ENCODE data around the gene DNAH2.

Gene DNAH2

DNA sequence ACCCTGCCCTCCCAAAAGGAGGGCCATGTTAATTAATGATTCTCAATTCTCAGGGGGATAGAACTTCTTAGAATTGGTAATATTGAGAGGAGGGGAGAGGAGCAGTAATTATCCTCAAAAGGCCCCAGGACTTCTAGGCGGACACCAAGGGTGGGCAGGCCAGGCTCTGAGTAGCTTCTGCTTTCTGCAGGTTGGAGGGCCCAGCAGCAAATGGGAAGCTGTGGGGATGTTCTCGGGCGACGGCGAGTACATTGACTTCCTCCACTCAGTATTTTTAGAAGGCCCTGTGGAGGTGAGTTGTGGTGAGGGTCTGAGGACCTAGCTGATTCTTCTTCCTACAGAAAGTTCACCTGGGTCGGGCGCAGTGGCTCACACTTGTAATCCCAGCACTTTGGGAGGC is 57.5 kb downstream of the DNAH2 start:
- no peak overlapping the region for H3K4me2 ChIP-seq (ENCODE audit: low read depth, low read length, poor library complexity, severe bottlenecking)
- H4K20me1 ChIP-seq (ENCODE audit: low read depth, low read length), result no peaks in the 10 kb centered on the region
- H3K9me2 ChIP-seq (replicated peaks; ENCODE audit: insufficient read depth, low read length), result no peaks in the 10 kb centered on the region
- no peaks in the 10 kb centered on the region for H3K27me3 ChIP-seq (ENCODE audit: low read length)
- no peaks in the 10 kb centered on the region for H3K36me3 ChIP-seq (ENCODE audit: low read length)
- no peak overlapping the region for H3K9ac ChIP-seq (ENCODE audit: low read length)
- TF ChIP-seq EZH2phosphoT487 (conservative IDR thresholded peaks at IDR 0.05; ENCODE audit: low read length), result no peak
- TF ChIP-seq, protein P1, sequence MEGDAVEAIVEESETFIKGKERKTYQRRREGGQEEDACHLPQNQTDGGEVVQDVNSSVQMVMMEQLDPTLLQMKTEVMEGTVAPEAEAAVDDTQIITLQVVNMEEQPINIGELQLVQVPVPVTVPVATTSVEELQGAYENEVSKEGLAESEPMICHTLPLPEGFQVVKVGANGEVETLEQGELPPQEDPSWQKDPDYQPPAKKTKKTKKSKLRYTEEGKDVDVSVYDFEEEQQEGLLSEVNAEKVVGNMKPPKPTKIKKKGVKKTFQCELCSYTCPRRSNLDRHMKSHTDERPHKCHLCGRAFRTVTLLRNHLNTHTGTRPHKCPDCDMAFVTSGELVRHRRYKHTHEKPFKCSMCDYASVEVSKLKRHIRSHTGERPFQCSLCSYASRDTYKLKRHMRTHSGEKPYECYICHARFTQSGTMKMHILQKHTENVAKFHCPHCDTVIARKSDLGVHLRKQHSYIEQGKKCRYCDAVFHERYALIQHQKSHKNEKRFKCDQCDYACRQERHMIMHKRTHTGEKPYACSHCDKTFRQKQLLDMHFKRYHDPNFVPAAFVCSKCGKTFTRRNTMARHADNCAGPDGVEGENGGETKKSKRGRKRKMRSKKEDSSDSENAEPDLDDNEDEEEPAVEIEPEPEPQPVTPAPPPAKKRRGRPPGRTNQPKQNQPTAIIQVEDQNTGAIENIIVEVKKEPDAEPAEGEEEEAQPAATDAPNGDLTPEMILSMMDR (IDR thresholded peaks at IDR 0.05; ENCODE audit: insufficient read depth, low read length, poor library complexity, severe bottlenecking), result no peak
- H3K79me2 ChIP-seq (ENCODE audit: insufficient read depth, low read length), result no peaks in the 10 kb centered on the region
- no peaks in the 10 kb centered on the region for H3K9me3 ChIP-seq (ENCODE audit: insufficient read depth, low read length)
- no peak overlapping the region for H2AFZ ChIP-seq (ENCODE audit: low read depth, low read length, severe bottlenecking)
- no peak overlapping the region for H3K27ac ChIP-seq (ENCODE audit: low read depth, low read length)
- H3K4me3 ChIP-seq (ENCODE audit: insufficient read depth, low read length, poor library complexity, severe bottlenecking), result no peak overlapping the region
- no peaks in the 10 kb centered on the region for H3F3A ChIP-seq (ENCODE audit: insufficient read depth)

DNA sequence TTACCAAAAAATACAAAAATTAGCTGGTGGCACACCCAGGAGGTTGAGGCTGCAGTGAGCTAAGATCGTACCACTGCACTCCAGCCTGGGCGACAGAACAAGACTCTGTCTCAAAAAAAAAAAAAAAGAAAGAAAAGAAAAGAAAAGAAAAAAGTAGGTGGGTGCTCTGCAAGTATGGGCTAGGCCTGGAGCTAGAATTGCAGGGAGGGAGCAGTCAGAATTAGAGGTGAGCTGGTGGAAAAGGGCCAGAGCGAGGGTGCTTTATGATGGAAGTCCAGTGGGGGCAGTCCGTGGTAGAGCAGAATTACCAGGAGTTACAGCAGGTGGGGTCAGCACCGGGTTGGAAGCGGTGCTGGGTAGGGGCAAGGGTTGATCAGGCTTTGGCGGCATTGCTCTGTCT is 59.5 kb downstream of the DNAH2 start:
- TF ChIP-seq, protein P1 (IDR thresholded peaks at IDR 0.05; ENCODE audit: insufficient read depth, low read length, poor library complexity, severe bottlenecking), result no peak
- no peak for TF ChIP-seq EZH2phosphoT487 (conservative IDR thresholded peaks at IDR 0.05; ENCODE audit: low read length)
- no peak overlapping the region for H2AFZ ChIP-seq (ENCODE audit: low read depth, low read length, severe bottlenecking)
- H3K79me2 ChIP-seq (ENCODE audit: insufficient read depth, low read length), result no peaks in the 10 kb centered on the region
- H3K9me3 ChIP-seq (ENCODE audit: insufficient read depth, low read length), result no peaks in the 10 kb centered on the region
- H3K27me3 ChIP-seq (ENCODE audit: low read length), result no peaks in the 10 kb centered on the region
- H3K27ac ChIP-seq (ENCODE audit: low read depth, low read length), result no peak overlapping the region
- no peaks in the 10 kb centered on the region for H4K20me1 ChIP-seq (ENCODE audit: low read depth, low read length)
- H3F3A ChIP-seq (ENCODE audit: insufficient read depth), result no peaks in the 10 kb centered on the region
- no peak overlapping the region for H3K4me3 ChIP-seq (ENCODE audit: insufficient read depth, low read length, poor library complexity, severe bottlenecking)
- H3K4me2 ChIP-seq (ENCODE audit: low read depth, low read length, poor library complexity, severe bottlenecking), result no peak overlapping the region
- no peaks in the 10 kb centered on the region for H3K9me2 ChIP-seq (replicated peaks; ENCODE audit: insufficient read depth, low read length)
- no peaks in the 10 kb centered on the region for H3K36me3 ChIP-seq (ENCODE audit: low read length)
- no peak overlapping the region for H3K9ac ChIP-seq (ENCODE audit: low read length)

DNA sequence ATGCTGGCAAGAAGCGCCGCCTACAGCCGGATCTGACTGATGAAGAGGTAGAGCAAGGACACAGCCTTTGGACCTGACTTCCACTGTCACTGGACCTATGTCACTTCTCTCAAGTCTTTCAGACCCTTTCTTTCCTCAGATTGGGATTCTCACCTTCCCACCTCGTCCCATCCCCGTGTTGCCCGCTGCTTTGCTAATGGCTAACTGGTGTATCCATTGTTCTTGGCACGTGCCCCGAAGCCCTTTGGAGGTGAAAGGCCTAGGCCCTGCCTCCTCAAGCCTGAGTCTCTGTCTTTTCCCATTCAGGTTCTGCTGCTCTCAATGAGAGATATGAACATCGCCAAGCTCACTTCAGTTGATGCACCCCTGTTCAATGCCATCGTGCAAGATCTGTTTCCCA is 63.2 kb downstream of the DNAH2 start:
- Histone ChIP-seq H3K9me2 (replicated peaks; ENCODE audit: insufficient read depth, low read length) (no peaks in the 10 kb centered on the region), H3K27me3 (ENCODE audit: low read length) (no peaks in the 10 kb centered on the region), H3K9ac (ENCODE audit: low read length) (no peak overlapping the region), H3F3A (ENCODE audit: insufficient read depth) (no peaks in the 10 kb centered on the region), H3K4me3 (ENCODE audit: insufficient read depth, low read length, poor library complexity, severe bottlenecking) (no peak overlapping the region), H3K27ac (ENCODE audit: low read depth, low read length) (no peak overlapping the region), H3K79me2 (ENCODE audit: insufficient read depth, low read length) (no peaks in the 10 kb centered on the region), H3K4me2 (ENCODE audit: low read depth, low read length, poor library complexity, severe bottlenecking) (no peak overlapping the region), H3K9me3 (ENCODE audit: insufficient read depth, low read length) (no peaks in the 10 kb centered on the region), H2AFZ (ENCODE audit: low read depth, low read length, severe bottlenecking) (no peak overlapping the region), H3K36me3 (ENCODE audit: low read length) (no peaks in the 10 kb centered on the region), H4K20me1 (ENCODE audit: low read depth, low read length) (no peaks in the 10 kb centered on the region)
- TF ChIP-seq EZH2phosphoT487 (conservative IDR thresholded peaks at IDR 0.05; ENCODE audit: low read length), result no peak
- TF ChIP-seq, protein P1 (IDR thresholded peaks at IDR 0.05; ENCODE audit: insufficient read depth, low read length, poor library complexity, severe bottlenecking), result no peak

All from SU-DHL-6 (cell line).